Effector CD8-positive, alpha-beta T cell (primary cell): ENCODE results near the gene SOX6.

Experiments
- DNase-seq: peaks from one replicate; lab custom pipeline; 2025; lab: John Stamatoyannopoulos, UW

Gene SOX6

GRCh38 chr11:16191212-16191867, 165.0 kb downstream of the SOX6 start:
- no peak for DNase-seq

- DNase-seq: no peak
These were observed 169.7 kb downstream of the SOX6 start for GRCh38 chr11:16186680-16187079.

- no peak for DNase-seq
These were observed 171.3 kb downstream of the SOX6 start for GRCh38 chr11:16185042-16185441.

GRCh38 chr11:16184588-16184987, 171.8 kb downstream of the SOX6 start:
- no peak for DNase-seq

- DNase-seq: no peak
These were observed 173.8 kb downstream of the SOX6 start for GRCh38 chr11:16182553-16182952.

- DNase-seq: no peak
These were observed 175.5 kb downstream of the SOX6 start for GRCh38 chr11:16180868-16181267.

- no peak for DNase-seq
These were observed 176.7 kb downstream of the SOX6 start for GRCh38 chr11:16179676-16180075.

- no peak for DNase-seq
These were observed 178.1 kb downstream of the SOX6 start for GRCh38 chr11:16178273-16178672.

GRCh38 chr11:16177688-16178087, 178.7 kb downstream of the SOX6 start:
- DNase-seq: no peak

- no peak for DNase-seq
These were observed 182.5 kb downstream of the SOX6 start for GRCh38 chr11:16173798-16174197.

GRCh38 chr11:16171882-16172281, 184.5 kb downstream of the SOX6 start:
- DNase-seq: no peak

GRCh38 chr11:16169956-16170847, 186.1 kb downstream of the SOX6 start:
- no peak for DNase-seq

- no peak for DNase-seq
These were observed 186.8 kb downstream of the SOX6 start for GRCh38 chr11:16169541-16169940.

- no peak for DNase-seq
These were observed 188.4 kb downstream of the SOX6 start for GRCh38 chr11:16167706-16168487.

GRCh38 chr11:16166571-16166970, 189.8 kb downstream of the SOX6 start:
- DNase-seq: no peak

- DNase-seq: no peak
These were observed 196.2 kb downstream of the SOX6 start for GRCh38 chr11:16160146-16160545.

GRCh38 chr11:16158426-16158994, 197.8 kb downstream of the SOX6 start:
- no peak for DNase-seq

GRCh38 chr11:16157327-16157726, 199.0 kb downstream of the SOX6 start:
- no peak for DNase-seq

- DNase-seq: no peak
These were observed 200.9 kb downstream of the SOX6 start for GRCh38 chr11:16155448-16155847.

GRCh38 chr11:16154715-16155396, 201.5 kb downstream of the SOX6 start:
- DNase-seq: no peak

- DNase-seq: no peak
These were observed 202.4 kb downstream of the SOX6 start for GRCh38 chr11:16153951-16154350.

GRCh38 chr11:16151138-16151537, 205.2 kb downstream of the SOX6 start:
- no peak for DNase-seq
